AG10803 (cell line): ENCODE measurements around the gene DNAJB6.

Experiments
- DNase-seq: peaks from one replicate; pipeline ENCODE4 v3.0.0; 2010; ENCODE audit warnings: low read depth
- H3K4me3 ChIP-seq: 2 replicates; pipeline ENCODE4 v1.5.1; 2011; ENCODE audit warnings: mild to moderate bottlenecking, low read length, control low read depth
- TF ChIP-seq, protein P1 (sequence below): conservative IDR thresholded peaks from 2 replicates; pipeline ENCODE4 v1.5.1; 2011; ENCODE audit warnings: mild to moderate bottlenecking, low read length, control low read depth, inconsistent platforms

DNAJB6 gene

DNA sequence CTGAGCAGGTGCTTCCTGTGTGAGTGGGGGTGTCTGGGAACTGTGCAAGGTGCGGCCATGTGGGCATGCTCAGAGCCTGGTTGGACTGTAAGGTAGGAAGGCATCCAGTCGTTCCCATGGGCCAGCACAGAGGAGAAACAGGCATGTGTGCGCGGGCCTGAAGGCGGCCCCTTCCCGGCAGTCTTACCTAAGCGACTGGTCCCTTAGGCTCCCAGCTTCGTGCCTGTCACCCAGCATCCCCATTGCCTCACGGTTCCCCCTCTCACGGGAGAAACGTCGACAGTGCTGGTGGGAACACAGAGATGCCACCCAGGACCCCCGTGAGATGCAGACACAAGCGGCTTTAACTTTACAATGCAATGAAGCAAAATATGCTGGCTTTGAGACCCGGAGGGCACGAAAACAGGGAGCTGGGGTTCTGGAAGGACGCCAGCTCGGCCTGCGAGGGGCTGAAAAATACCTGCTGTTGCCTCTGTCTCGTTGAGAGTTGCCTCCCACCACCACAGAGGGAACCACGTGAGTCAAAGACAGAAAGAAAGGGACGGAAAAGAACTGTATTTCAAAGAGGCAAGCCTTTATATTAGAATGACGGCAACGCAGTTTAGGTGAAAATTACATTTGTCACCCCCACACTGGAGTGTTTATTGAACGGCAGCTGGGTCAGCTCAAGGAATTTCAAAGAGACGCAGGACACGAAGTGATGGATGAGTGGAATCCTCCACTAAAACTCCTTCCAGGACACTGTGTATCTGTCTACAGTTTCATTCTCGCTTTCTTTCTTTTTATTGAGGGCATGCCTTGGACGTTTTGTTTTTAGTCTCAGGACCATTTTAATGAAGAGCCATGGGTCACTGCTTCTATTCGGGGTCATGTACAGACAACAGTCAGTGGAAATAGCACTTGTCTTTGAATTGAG lies 128.4 kb downstream of the DNAJB6 start:
- no peak overlapping the region for H3K4me3 ChIP-seq
- TF ChIP-seq, protein P1, sequence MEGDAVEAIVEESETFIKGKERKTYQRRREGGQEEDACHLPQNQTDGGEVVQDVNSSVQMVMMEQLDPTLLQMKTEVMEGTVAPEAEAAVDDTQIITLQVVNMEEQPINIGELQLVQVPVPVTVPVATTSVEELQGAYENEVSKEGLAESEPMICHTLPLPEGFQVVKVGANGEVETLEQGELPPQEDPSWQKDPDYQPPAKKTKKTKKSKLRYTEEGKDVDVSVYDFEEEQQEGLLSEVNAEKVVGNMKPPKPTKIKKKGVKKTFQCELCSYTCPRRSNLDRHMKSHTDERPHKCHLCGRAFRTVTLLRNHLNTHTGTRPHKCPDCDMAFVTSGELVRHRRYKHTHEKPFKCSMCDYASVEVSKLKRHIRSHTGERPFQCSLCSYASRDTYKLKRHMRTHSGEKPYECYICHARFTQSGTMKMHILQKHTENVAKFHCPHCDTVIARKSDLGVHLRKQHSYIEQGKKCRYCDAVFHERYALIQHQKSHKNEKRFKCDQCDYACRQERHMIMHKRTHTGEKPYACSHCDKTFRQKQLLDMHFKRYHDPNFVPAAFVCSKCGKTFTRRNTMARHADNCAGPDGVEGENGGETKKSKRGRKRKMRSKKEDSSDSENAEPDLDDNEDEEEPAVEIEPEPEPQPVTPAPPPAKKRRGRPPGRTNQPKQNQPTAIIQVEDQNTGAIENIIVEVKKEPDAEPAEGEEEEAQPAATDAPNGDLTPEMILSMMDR: no peak
- no peak for DNase-seq

DNA sequence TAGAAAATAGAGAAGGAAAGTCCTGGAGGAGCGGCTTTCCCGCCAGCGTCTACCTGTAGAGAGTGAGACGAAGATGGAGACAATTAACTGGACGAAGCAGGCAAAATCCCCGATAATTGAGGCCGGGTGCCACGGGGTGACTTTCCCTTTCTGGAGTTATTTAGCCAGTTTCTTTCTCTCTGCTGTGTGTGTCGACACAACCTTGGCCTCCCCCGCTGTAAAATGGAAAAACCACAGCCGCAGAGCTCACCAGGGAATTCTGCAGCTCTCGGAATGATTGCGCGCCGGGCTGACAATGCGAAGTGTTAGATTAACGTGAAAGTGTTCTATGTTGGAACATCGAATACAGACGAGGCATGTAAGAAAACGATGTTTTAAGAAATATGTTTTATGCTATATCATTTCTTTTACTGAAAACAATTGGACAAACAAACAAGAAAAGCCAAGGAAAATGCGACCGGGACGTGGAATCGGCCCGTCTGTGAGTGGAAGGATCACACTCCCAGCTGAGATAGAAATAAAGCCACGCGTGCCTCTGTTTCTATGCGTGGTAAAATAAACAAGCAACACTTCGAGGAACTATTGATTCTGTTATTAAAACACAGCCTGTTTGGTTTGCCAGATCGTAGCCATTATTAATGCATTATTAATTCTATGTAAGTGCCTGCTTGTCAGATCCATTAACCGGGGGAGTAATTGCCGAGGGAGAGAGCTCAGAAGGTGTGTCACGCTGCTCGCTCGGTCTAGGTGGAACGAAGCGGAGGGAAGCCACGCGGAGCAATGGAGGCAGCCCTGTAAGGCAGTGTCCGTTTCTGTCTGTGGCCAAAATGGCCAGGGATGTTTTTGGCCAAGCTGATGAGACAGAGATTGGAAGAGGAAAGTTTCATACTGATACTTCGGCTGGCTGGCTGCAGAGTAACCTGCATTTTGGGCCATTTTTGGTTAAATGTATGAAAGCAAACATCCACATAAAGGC lies 129.4 kb downstream of the DNAJB6 start:
- DNase-seq: no peak
- no peak overlapping the region for H3K4me3 ChIP-seq
- TF ChIP-seq, protein P1: no peak

DNA sequence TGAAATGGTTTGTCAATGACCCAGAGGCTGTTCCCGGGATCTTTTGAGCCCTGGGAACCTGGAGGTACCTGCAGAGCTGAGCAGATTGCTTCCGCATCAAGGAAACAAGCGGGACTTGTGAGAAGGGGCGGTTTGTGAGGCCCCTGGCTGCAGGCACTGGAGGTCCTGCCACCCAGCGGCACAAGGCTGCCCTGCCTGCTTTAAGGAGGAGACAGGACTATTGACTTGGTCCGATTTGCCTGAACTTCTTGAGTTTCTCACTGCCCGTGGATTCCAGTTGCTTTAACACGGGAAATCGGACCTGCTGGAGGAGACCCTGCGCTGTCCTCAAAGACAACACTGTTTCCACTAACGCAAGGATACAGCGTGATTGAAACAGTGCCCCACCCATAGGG lies 130.1 kb downstream of the DNAJB6 start:
- H3K4me3 ChIP-seq: no peak overlapping the region
- no peak for DNase-seq
- TF ChIP-seq, protein P1: no peak
